Renal pelvis (tissue), 12 donors: ENCODE data around the gene GOLGA8F. TPM values are rescaled to one million over a fixed set of nuclear protein-coding genes. Genes with fewer than 3 reads are reported as not detected.
"Not testable (repeated sequence)": the region's sequence is repeated elsewhere in the genome, so short reads cannot be mapped to it uniquely, and the experiment has no call there.

Experiments used
- DNase-seq: peaks from one replicate; pipeline ENCODE4 v3.0.0-alpha.2; 2013
- long read RNA-seq, 16 experiments: transcript quantifications; one replicate each; lab custom pipeline, GENCODE V29; 2026
- polyA plus RNA-seq, 3 donors: library from polyadenylated mRNA; unstranded; fragments of 120-200 nt; gene quantifications; one replicate each; pipeline ENCODE4 v1.2.1, GENCODE V29; 2013; ENCODE audit not compliant: insufficient read length in 3 of 3

The GOLGA8F gene, protein sequence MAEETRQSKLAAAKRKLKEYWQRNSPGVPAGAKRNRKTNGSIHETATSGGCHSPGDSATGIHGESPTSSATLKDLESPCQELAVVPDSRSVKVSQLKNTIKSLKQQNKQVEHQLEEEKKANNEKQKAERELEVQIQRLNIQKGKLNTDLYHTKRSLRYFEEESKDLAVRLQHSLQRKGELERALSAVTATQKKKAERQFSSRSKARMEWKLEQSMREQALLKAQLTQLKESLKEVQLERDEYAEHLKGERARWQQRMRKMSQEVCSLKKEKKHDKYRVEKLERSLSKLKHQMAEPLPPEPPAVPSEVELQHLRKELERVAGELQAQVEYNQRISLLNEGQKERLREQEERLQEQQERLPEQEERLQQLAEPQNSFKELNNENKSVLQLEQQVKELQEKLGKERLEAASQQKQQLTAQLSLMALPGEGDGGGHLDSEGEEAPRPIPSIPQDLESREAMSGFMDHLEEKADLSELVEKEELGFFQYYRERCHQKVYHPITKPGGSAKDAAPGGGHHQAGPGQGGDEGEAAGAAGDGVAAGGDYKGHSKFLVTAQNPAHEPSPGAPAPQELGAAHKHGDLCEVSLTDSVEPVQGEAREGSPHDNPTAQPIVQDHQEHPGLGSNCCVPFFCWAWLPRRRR
- under 1 TPM in 1 of 3 donors, not detected in 2; 0.01 TPM for polyA plus RNA-seq
- long read RNA-seq, donor 1, result 0 reads
- long read RNA-seq, donor 2, result 0 reads
- long read RNA-seq, donor 3, result 0 reads
- long read RNA-seq, donor 4, result 0 reads
- long read RNA-seq, donor 5, result 0 reads
- long read RNA-seq, donor 6, result 0 reads
- long read RNA-seq, donor 7, result 0 reads
- long read RNA-seq, donor 8, result 0 reads
- long read RNA-seq, donor 9, result 0 reads
- long read RNA-seq, donor 10, result 0 reads
- long read RNA-seq, donor 11, result 0 reads
- long read RNA-seq, donor 12, result 0 reads
- long read RNA-seq, donor 13, result 0 reads
- long read RNA-seq, donor 14, result 0 reads
- long read RNA-seq, donor 15, result 0 reads
- long read RNA-seq, donor 16, result 0 reads

DNA sequence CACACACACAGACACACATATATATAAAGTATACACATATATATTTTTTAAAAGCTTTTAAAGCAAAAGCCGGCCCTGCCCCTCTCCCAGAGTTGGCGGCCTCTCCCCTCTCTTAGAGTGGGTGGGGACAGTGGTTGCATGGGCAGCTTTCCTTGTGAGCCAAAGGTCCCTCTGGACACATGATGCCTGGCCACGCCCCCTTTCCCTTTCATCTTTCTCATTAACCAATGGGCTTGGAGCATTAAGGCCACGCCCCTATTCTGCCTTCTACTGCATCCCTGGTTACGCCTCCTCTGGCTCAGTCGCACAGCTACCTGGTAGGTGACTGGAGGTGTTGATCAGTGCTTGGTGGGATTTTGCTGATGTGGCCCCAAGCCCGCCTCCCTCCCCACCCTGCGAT lies at the start of gene GOLGA8F:
TSS of gene GOLGA8F (plus strand) at position 301 of the 400 bp plus-strand sequence. CDS start at position 399, 98 bp downstream.
- DNase-seq, result not testable (repeated sequence)

DNA sequence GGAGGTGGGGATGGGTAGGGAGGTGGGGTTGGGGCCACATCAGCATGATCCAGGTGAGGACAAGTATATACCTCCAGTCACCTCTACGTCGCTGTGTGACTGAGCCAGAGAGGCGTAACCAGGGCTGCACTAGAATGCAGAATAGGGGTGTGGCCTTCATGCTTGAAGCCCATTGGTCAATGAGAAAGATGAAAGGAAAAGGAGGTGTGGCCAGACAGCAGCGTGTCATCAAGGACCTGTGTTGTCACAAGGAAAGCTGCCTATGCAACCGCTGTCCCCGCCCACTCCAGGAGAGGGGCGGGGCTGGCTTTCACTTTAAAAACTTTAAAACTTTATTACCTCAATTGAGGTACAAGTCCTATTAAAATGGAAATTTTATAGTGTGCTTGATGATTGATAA lies 20.5 kb upstream of the GOLGA8F start, which contains the start of gene GOLGA6L24:
TSS of gene GOLGA6L24 (minus strand) at position 101 of the 400 bp plus-strand sequence. CDS start at position 40, 61 bp downstream.
- not testable (repeated sequence) for DNase-seq

DNA sequence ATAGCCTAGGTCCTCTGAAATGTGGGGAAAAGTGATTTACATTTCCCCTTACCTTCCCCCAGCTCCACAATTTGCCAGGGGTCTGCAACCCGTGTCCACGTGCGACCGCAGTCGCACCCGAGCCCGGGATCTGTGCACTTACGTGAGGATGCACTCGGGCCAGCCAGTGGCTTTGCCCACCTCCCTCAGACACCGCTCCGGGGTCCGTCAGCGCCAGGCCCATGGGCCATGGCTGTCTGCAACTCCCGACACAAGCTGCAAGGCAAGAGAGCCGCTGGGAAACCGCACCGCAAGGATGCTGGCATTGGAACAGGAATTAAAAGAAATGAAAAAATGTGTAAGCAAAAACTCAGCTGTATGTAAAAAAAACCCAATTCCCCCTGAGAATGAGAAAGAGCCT lies 13.0 kb upstream of the GOLGA8F start:
- DNase-seq, result not testable (repeated sequence)

DNA sequence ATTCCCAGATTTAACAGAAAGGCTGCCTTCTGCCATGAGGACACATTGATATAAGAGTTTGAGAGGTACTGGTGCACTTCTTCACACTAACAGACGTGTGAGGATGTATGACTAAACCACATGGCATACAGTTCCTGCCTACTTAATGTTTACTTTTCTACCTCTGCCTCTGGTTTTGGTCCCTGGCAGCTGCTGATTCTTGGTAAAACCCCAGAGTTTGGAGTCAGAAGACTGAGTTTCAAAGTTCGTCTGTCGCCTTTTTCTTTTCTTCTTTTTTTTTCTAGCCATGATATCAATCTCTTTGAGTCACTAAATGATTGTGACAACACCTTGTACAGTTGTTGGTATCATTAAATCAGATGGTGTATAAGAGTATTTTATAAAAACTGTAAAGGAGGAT lies 1.6 kb downstream of the GOLGA8F start:
- not testable (repeated sequence) for DNase-seq

DNA sequence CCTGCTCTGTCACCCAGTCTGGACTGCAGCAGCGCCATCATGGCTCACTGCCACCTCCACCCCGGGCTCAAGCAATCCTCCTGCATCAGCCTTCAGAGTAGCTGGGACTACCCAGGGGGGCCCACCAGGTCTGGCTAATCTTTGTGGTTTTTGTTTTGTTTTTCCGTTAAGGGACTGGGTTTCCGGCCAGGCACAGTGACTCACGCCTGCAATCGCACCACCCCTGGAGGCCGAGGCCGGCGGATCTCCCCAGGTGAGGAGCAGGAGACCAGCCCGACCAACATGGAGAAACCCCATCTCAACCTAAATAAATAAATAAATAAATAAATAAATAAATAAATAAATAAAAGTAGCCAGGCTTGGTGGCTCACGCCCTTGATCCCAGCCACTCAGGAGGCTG lies 17.6 kb downstream of the GOLGA8F start:
- DNase-seq, result not testable (repeated sequence)

DNA sequence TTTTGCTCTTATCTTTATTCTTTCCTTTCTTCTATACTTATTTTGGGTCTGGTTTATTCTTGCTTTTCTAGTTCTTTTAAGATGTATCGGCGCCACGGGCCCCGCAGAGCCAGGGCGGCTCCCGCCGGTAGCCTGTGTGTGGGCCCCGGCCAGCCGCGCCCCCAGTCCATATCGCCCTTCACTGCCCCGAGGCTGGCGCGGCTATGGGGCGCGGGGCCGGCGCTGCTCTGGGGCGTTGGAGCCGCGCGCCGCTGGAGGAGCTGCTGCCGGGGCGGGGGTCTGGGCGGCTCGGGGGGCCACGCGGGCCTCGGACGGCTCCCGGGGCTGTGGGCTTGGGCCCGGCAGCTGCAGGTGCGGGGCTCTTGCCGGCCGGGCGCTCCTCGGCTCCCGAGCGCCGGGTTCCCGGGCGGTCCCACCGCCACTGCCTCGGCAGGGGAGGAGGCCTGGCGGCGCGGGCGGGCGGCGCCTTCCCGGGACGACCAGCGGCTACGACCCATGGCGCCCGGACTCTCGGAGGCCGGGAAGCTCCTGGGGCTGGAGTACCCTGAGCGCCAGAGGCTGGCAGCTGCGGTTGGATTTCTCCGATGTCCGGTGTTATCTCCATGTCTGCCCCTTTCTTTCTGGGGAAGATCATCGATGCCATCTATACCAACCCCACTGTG lies 24.4 kb downstream of the GOLGA8F start:
- DNase-seq, result not testable (repeated sequence)

DNA sequence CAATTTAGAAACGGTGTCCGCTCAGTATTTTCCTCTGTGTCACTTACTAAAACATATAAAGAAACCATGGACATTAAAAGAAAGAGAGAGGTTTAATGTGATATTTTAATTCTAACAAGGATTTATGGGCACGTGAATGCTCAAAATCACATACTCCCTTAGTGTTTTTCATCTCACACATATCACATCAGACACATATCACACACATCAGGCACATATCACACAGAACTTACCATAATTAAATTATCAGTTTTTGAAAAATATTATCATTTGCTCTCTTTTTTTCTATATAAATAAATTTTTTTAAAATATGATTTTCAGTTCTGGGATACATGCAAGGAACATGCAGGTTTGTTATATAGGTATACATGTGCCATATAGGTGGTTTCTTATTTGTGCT lies 42.0 kb downstream of the GOLGA8F start:
- DNase-seq, result not testable (repeated sequence)

DNA sequence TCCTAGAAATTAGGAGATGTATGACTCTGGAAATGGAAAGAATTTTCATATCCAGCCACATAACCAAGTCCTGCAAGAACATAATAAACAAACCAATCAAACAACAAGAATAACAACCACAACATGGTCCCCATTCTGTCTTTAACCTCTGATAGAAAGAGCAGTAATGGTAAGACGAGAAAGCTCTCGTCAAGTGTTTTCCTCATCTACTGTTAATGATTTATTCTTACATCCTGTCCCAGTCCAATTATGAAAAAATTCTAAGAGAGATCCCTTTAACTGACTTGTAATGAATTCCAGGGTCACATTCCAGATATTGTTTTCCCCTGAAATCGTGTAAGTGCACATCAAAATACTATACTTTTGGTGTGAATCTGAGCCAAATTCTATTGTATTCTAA lies 57.1 kb downstream of the GOLGA8F start:
- not testable (repeated sequence) for DNase-seq

Other genes with a start within 250 kb of the GOLGA8F start
- gene HERC2, start 56.5 kb upstream of the GOLGA8F start, polyA plus RNA-seq, result 10 to 100 TPM; 48.7 to 73.3 (median 61.2) TPM
- gene GOLGA6L24, start 20.6 kb upstream of the GOLGA8F start, polyA plus RNA-seq, result not detected
- under 1 TPM in 2 of 3 donors, not detected in 1; 0.04 to 0.22 TPM for gene GOLGA8G, start 154.3 kb downstream of the GOLGA8F start, polyA plus RNA-seq
- not detected for gene GOLGA6L25, start 174.9 kb downstream of the GOLGA8F start, polyA plus RNA-seq